ENCODE measurements around the gene RNF40. TPM values are rescaled to one million over a fixed set of nuclear protein-coding genes. Genes with fewer than 3 reads are reported as not detected.

Gene RNF40
- total RNA-seq, 1 experiment from 2014 or later, result 130 TPM

DNA sequence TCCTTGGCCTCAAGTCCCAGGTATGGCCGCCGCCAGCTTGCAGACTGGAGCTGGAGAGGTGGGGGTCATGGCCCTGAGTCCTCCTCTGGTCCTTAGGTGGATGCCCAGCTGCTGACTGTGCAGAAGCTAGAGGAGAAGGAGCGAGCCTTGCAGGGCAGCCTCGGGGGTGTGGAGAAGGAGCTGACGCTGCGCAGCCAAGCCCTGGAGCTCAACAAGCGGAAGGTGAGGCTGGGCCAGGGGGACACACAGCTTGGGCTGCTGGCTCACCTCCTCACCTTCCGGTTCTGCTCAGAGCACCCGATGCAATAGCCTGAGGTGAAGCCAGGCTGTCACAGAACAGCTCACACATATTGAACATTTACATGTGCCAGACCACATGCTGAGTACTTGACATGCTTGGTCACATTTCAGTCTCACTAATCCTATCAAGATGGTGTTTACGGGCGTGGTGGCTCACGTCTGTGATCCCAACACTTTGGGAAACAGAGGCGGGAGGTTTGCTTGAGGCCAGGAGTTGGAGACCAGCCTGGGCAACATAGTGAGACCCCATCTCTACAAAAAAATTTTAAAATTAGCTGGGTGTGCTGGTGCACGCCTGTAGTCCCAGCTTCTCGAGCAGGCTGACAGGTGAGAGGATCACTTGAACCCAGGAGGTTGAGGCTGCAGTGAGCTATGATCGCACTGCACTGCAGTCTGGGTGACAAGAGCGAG lies 7.4 kb downstream of the RNF40 start:
- TF ChIP-seq, protein P1, sequence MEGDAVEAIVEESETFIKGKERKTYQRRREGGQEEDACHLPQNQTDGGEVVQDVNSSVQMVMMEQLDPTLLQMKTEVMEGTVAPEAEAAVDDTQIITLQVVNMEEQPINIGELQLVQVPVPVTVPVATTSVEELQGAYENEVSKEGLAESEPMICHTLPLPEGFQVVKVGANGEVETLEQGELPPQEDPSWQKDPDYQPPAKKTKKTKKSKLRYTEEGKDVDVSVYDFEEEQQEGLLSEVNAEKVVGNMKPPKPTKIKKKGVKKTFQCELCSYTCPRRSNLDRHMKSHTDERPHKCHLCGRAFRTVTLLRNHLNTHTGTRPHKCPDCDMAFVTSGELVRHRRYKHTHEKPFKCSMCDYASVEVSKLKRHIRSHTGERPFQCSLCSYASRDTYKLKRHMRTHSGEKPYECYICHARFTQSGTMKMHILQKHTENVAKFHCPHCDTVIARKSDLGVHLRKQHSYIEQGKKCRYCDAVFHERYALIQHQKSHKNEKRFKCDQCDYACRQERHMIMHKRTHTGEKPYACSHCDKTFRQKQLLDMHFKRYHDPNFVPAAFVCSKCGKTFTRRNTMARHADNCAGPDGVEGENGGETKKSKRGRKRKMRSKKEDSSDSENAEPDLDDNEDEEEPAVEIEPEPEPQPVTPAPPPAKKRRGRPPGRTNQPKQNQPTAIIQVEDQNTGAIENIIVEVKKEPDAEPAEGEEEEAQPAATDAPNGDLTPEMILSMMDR (IDR thresholded peaks at IDR 0.05; ENCODE audit: unreplicated experiment), result no peak
- BruUV-seq (replicated peaks), result no TSS peak

GRCh38 chr16:30771726-30772125 lies 9.6 kb downstream of the RNF40 start:
- intact Hi-C loops (cut with micrococcal nuclease; ENCODE audit: unreplicated experiment), result no loop called here
- Mint-ChIP-seq H3K27ac (ENCODE audit: unreplicated experiment) (no peak overlapping the region), H3K4me1 (ENCODE audit: low read depth, unreplicated experiment) (peaks cover 16% of the 10 kb centered on the region), H3K9me3 (ENCODE audit: low read depth, unreplicated experiment) (no peaks in the 10 kb centered on the region), H3K4me3 (ENCODE audit: low read depth, unreplicated experiment) (no peak overlapping the region), H3K36me3 (ENCODE audit: insufficient read depth, unreplicated experiment) (peaks cover 82% of the 10 kb centered on the region), H3K27me3 (ENCODE audit: unreplicated experiment) (no peaks in the 10 kb centered on the region)
- no TSS peak for BruUV-seq (replicated peaks)
- CTCF ChIA-PET, result no interaction called here
- no peak for DNase-seq
- TF ChIP-seq, protein P1 (IDR thresholded peaks at IDR 0.05; ENCODE audit: unreplicated experiment), result no peak

More for the DNA sequence above, 7.4 kb downstream of the RNF40 start:
- Mint-ChIP-seq H3K9me3 (ENCODE audit: low read depth, unreplicated experiment) (no peaks in the 10 kb centered on the region), H3K27ac (ENCODE audit: unreplicated experiment) (no peak overlapping the region), H3K4me3 (ENCODE audit: low read depth, unreplicated experiment) (no peak overlapping the region), H3K4me1 (ENCODE audit: low read depth, unreplicated experiment) (peaks cover 13% of the 10 kb centered on the region), H3K27me3 (ENCODE audit: unreplicated experiment) (no peaks in the 10 kb centered on the region), H3K36me3 (ENCODE audit: insufficient read depth, unreplicated experiment) (peaks cover 77% of the 10 kb centered on the region)
- no peak for DNase-seq
- intact Hi-C loops (cut with micrococcal nuclease; ENCODE audit: unreplicated experiment), result no loop called here
- CTCF ChIA-PET, result interaction anchor here (0.6 to 1.0 kb wide), 3 partner anchors 28 to 173 kb away, joined by 3 read pairs; no protein-coding TSS in a partner anchor

DNA sequence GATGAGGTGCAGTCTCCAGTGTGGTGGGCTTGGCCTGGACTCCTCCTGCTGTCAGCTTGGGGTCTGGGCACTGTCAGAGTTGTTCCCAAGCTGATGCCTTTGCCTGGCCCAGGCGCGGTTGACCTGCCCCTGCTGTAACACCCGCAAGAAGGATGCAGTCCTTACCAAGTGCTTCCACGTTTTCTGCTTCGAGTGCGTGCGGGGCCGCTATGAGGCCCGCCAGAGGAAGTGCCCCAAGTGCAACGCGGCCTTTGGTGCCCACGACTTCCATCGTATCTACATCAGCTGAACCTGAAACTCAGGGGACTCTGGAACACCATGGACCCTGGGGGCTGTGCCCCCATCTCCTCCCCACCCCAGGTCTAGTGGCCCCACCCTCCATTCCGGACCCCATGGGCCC lies 11.7 kb downstream of the RNF40 start:
- TF ChIP-seq, protein P1 (IDR thresholded peaks at IDR 0.05; ENCODE audit: unreplicated experiment), result no peak
- intact Hi-C loops (cut with micrococcal nuclease; ENCODE audit: unreplicated experiment), result no loop called here
- no peaks in the 10 kb centered on the region for H3K9me3 Mint-ChIP-seq (ENCODE audit: low read depth, unreplicated experiment)
- no TSS peak for BruUV-seq (replicated peaks)
- peaks cover 84% of the 10 kb centered on the region for H3K36me3 Mint-ChIP-seq (ENCODE audit: insufficient read depth, unreplicated experiment)
- H3K27ac Mint-ChIP-seq (ENCODE audit: unreplicated experiment), result no peak overlapping the region
- H3K4me1 Mint-ChIP-seq (ENCODE audit: low read depth, unreplicated experiment), result peaks cover 31% of the 10 kb centered on the region
- H3K27me3 Mint-ChIP-seq (ENCODE audit: unreplicated experiment), result no peaks in the 10 kb centered on the region
- H3K4me3 Mint-ChIP-seq (ENCODE audit: low read depth, unreplicated experiment), result no peak overlapping the region
- CTCF ChIA-PET, result no interaction called here
- no peak for DNase-seq

DNA sequence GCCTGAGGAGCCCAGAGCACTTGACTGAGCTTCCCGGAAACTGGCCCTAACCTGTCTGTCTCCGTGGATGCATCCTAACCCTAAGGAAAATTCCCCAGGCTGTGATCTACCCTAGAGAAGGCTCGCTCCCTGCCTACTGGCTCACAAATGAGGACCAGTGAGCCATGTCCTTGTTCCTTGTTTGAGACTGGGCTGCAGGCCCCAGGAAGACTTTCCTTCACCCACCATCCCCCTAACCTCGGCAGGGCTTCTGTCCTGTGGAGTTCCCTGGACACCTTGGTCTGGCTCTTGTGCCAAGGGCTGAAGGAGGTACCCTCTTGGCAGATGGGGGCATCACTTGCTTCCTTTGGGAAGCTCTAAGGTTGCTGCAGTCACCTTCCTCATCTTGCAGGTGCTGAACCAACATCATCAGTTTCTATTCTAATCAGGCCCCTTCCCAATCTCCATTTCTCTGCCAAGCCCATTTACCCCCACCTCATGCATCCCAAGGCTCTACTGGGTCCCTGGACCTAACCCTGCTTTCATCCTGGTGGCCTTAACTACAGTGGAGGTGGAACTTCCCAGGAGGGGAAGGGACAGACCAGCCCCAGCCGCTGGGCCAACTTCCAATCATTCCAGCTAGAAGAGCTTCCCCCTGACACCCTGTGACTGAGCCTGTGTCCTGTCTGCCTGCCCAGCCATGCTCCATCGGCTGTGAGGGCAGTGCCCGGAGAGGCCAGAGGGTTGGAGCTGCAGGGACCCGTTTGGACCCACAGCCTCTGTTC lies 12.4 kb downstream of the RNF40 start:
- CTCF ChIA-PET, result interaction anchor here (0.6 to 1.0 kb wide), 3 partner anchors 27 to 40 kb away, joined by 3 to 6 read pairs (median 3); partner anchors contain the start of gene PHKG2
- no TSS peak for BruUV-seq (replicated peaks)

More for the DNA sequence above, 12.4 kb downstream of the RNF40 start:
- H3K27ac Mint-ChIP-seq (ENCODE audit: unreplicated experiment), result peak overlapping the region; percentile 84
- no peaks in the 10 kb centered on the region for H3K9me3 Mint-ChIP-seq (ENCODE audit: low read depth, unreplicated experiment)
- H3K4me1 Mint-ChIP-seq (ENCODE audit: low read depth, unreplicated experiment), result peaks cover 33% of the 10 kb centered on the region
- no peak for DNase-seq
- H3K27me3 Mint-ChIP-seq (ENCODE audit: unreplicated experiment), result no peaks in the 10 kb centered on the region
- peaks cover 84% of the 10 kb centered on the region for H3K36me3 Mint-ChIP-seq (ENCODE audit: insufficient read depth, unreplicated experiment)
- intact Hi-C loops (cut with micrococcal nuclease; ENCODE audit: unreplicated experiment), result no loop called here
- TF ChIP-seq, protein P1 (IDR thresholded peaks at IDR 0.05; ENCODE audit: unreplicated experiment), result no peak
- peak overlapping the region; percentile 90 for H3K4me3 Mint-ChIP-seq (ENCODE audit: low read depth, unreplicated experiment)

All from Calu3 (cell line).